Measurements from ENCODE around the gene LRRC8D. TPM values are rescaled to one million over a fixed set of nuclear protein-coding genes. Genes with fewer than 3 reads are reported as not detected.
"Not testable (repeated sequence)": the region's sequence is repeated elsewhere in the genome, so short reads cannot be mapped to it uniquely, and the experiment has no call there.

Gene LRRC8D
- total RNA-seq, 4 donors from 2014 or later: 14.4 to 17.7 (median 15.7) TPM

GRCh38 chr1:89917353-89917752, 96.5 kb downstream of the LRRC8D start:
- intact Hi-C loops (cut with DNase I; ENCODE audit: low total_unique reads): no loop called here
- TF ChIP-seq CTCF (IDR thresholded peaks at IDR 0.05): no peak
- no peak overlapping the region for H3K4me3 ChIP-seq (ENCODE audit: low read depth, poor library complexity, severe bottlenecking)
- 46 to 58% methylated on average over 1 of the region's 1 CpG for WGBS, 2 donors
- no peak for DNase-seq (ENCODE audit: low spot score in 2 of 2)

GRCh38 chr1:89918127-89918793, 97.4 kb downstream of the LRRC8D start:
- no peak for DNase-seq (ENCODE audit: low spot score in 2 of 2)
- no peak overlapping the region for H3K4me3 ChIP-seq (ENCODE audit: low read depth, poor library complexity, severe bottlenecking)
- intact Hi-C loops (cut with DNase I; ENCODE audit: low total_unique reads): no loop called here
- WGBS, 2 donors: 71 to 81% methylated on average over 2 of the region's 2 CpGs
- TF ChIP-seq POLR2A (IDR thresholded peaks at IDR 0.05) (no peak), CTCF (IDR thresholded peaks at IDR 0.05) (no peak)

- TF ChIP-seq POLR2A (IDR thresholded peaks at IDR 0.05): no peak
- TF ChIP-seq CTCF (IDR thresholded peaks at IDR 0.05): no peak
- no peak for DNase-seq (ENCODE audit: low spot score in 2 of 2)
- no peak overlapping the region for H3K4me3 ChIP-seq (ENCODE audit: low read depth, poor library complexity, severe bottlenecking)
- intact Hi-C loops (cut with DNase I; ENCODE audit: low total_unique reads): no loop called here
- 65 to 67% methylated on average over 1 of the region's 1 CpG for WGBS, 2 donors
These were observed 97.9 kb downstream of the LRRC8D start for GRCh38 chr1:89918794-89919155.

- H3K4me3 ChIP-seq (ENCODE audit: low read depth, poor library complexity, severe bottlenecking): no peak overlapping the region
- intact Hi-C loops (cut with DNase I; ENCODE audit: low total_unique reads): no loop called here
- DNase-seq (ENCODE audit: low spot score in 2 of 2): no peak
- TF ChIP-seq POLR2A (IDR thresholded peaks at IDR 0.05): no peak
- TF ChIP-seq CTCF (IDR thresholded peaks at IDR 0.05): no peak
These were observed 98.3 kb downstream of the LRRC8D start for GRCh38 chr1:89919174-89919573.

- intact Hi-C loops (cut with DNase I; ENCODE audit: low total_unique reads): no loop called here
- 97 to 98% methylated on average over 2 of the region's 2 CpGs for WGBS, 2 donors
- TF ChIP-seq CTCF (IDR thresholded peaks at IDR 0.05) (no peak), POLR2A (IDR thresholded peaks at IDR 0.05) (no peak)
- no peak overlapping the region for H3K4me3 ChIP-seq (ENCODE audit: low read depth, poor library complexity, severe bottlenecking)
- no peak for DNase-seq (ENCODE audit: low spot score in 2 of 2)
These were observed 102.1 kb downstream of the LRRC8D start for GRCh38 chr1:89922911-89923310.

GRCh38 chr1:89923517-89923916, 102.7 kb downstream of the LRRC8D start:
- no peak overlapping the region for H3K4me3 ChIP-seq (ENCODE audit: low read depth, poor library complexity, severe bottlenecking)
- DNase-seq (ENCODE audit: low spot score in 2 of 2): no peak
- 94 to 96% methylated on average over 3 of the region's 3 CpGs for WGBS, 2 donors
- intact Hi-C loops (cut with DNase I; ENCODE audit: low total_unique reads): no loop called here
- TF ChIP-seq POLR2A (IDR thresholded peaks at IDR 0.05) (no peak), CTCF (IDR thresholded peaks at IDR 0.05) (no peak)

GRCh38 chr1:89924075-89924474, 103.2 kb downstream of the LRRC8D start:
- H3K4me3 ChIP-seq (ENCODE audit: low read depth, poor library complexity, severe bottlenecking); intact Hi-C loops (cut with DNase I; ENCODE audit: low total_unique reads); DNase-seq (ENCODE audit: low spot score in 2 of 2): not testable (repeated sequence)
- 97 to 100% methylated on average over 1 of the region's 1 CpG for WGBS, 2 donors

Measured in lower leg skin (tissue), 4 donors.